ENCODE data around the gene PAXX.

PAXX gene

DNA sequence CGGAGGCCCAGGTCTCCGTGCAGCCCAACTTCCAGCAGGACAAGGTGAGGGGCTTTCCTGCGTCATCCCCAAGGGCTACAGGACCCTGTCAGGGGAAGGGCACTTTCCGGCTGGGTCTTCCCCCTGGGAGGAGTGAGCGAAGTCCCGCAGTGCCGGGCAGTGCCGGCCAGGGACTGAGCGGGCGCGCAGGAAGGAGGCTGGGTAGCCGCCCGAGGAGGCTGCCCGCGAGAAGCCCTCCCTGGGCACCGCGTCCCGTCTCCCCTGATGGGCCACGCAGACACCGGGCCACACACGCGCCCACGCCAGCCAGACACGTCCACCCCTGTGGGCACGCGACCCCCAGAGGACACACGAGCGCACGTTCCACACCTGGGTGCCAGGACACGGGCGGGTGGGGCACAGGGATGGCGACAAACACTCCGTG is 14.6 kb upstream of the PAXX start:
- DNase-seq (ENCODE audit: low read depth, low spot score): no peak
- in situ Hi-C loops (cut with HindIII; ENCODE audit: low sequenced_read_pairs): no loop called here
- H3K4me3 ChIP-seq (ENCODE audit: low read depth, low read length): peak overlapping the region; percentile 45
- TF ChIP-seq CTCF (IDR thresholded peaks at IDR 0.05; ENCODE audit: low read depth, low read length): no peak

DNA sequence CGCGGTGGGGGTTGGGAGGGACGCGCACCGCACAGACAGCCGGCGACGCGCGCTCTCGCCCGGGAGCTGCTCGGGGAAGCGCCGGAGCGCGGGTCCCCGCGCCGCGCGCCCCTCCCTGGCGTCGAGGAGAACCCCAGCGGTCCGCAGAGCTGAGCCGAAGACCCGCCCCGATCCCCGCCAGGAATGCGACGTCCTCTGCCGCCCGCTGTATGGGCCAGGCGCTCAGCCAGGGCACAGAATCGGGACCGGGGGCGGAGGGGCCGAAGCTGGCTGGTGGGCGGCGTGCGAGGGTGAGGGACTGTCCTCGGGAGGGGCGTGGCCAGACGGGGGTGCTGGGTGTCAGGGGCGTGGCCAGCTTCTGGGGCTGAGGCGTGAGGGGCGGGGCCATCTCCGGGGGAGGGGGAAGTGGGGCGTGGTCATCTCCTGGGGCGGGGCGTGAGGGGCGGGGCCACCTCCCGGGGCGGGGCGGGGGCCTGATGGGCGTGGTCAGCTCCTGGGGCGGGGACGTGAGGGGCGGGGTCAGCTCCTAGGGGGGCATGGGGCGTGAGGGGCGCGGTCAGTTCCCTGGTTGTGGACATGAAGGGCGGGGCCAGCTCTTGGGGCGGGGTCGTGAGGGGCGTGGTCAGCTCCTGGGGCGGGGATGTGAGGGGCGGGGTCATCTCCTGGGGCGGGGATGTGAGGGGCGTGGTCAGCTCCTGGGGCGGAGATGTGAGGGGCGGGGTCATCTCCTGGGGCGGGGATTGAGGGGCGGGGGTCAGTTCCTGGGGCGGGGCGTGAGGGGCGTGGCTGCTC is 14.0 kb upstream of the PAXX start:
- in situ Hi-C loops (cut with HindIII; ENCODE audit: low sequenced_read_pairs): no loop called here

DNA sequence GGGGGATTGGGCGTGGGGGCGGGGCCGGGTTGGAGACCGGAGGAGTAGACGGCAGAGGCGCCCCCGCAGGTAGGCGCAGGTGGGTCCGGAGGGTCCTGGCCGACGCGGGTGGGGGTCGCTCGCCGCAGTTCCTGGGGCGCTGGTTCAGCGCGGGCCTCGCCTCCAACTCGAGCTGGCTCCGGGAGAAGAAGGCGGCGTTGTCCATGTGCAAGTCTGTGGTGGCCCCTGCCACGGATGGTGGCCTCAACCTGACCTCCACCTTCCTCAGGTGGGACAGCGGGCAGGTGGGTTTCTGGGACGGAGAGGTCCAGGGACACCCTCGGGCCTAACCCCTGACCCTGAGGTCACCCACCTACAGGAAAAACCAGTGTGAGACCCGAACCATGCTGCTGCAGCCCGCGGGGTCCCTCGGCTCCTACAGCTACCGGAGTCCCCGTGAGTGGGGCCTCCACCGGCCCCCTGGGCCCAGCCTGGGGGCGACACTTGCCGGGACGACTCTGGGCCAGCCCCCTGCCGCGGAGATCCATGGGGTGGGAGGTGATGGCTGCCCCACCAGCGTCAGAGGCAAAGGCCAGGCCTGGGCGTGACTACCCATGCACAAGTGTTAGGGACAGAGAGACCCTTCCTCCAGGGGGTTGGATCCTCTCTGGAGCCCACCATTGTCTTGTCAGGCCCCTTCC is 13.2 kb upstream of the PAXX start:
- DNase-seq (ENCODE audit: low read depth, low spot score): no peak
- no peak overlapping the region for H3K4me3 ChIP-seq (ENCODE audit: low read depth, low read length)
- in situ Hi-C loops (cut with HindIII; ENCODE audit: low sequenced_read_pairs): no loop called here
- TF ChIP-seq CTCF (IDR thresholded peaks at IDR 0.05; ENCODE audit: low read depth, low read length): no peak

More for the DNA sequence above, 14.0 kb upstream of the PAXX start:
- peak; percentile 49 for DNase-seq (ENCODE audit: low read depth, low spot score)
- H3K4me3 ChIP-seq (ENCODE audit: low read depth, low read length): peak overlapping the region; percentile 45
- no peak for TF ChIP-seq CTCF (IDR thresholded peaks at IDR 0.05; ENCODE audit: low read depth, low read length)

- no peak for TF ChIP-seq CTCF (IDR thresholded peaks at IDR 0.05; ENCODE audit: low read depth, low read length)
- no peak overlapping the region for H3K4me3 ChIP-seq (ENCODE audit: low read depth, low read length)
- DNase-seq (ENCODE audit: low read depth, low spot score): no peak
- in situ Hi-C loops (cut with HindIII; ENCODE audit: low sequenced_read_pairs): no loop called here
Observed at GRCh38 chr9:136979769-136980587, 12.2 kb upstream of the PAXX start.

GRCh38 chr9:136980669-136981478 is 11.3 kb upstream of the PAXX start:
- TF ChIP-seq CTCF (IDR thresholded peaks at IDR 0.05; ENCODE audit: low read depth, low read length): no peak
- in situ Hi-C loops (cut with HindIII; ENCODE audit: low sequenced_read_pairs): no loop called here
- no peak overlapping the region for H3K4me3 ChIP-seq (ENCODE audit: low read depth, low read length)
- no peak for DNase-seq (ENCODE audit: low read depth, low spot score)

Measured in astrocyte of the spinal cord (primary cell).